Uterus (tissue), 4 donors: ENCODE results near the gene ARL2. TPM values are rescaled to one million over a fixed set of nuclear protein-coding genes. Genes with fewer than 3 reads are reported as not detected.

ENCODE experiments used
- DNase-seq, 2 donors: peaks; one replicate each; pipeline ENCODE4 v3.0.0-alpha.2; 2019 to 2020
- H3K27ac ChIP-seq, 2 donors: fragments of 200-600 bp; sonication (generic); 1 replicate in 1 of 2; 2 replicates in 1 of 2; pipeline ENCODE4 v1.5.1; 2016 to 2018
- H3K27me3 ChIP-seq, 2 donors: fragments of 200-600 bp; sonication (generic); one replicate each; pipeline ENCODE4 v1.5.1; 2018 to 2019; ENCODE audit warnings: control low read depth in 1 of 2
- H3K36me3 ChIP-seq, 2 donors: fragments of 200-600 bp; sonication (generic); one replicate each; pipeline ENCODE4 v1.5.1; 2019; ENCODE audit warnings: control low read depth in 1 of 2
- H3K4me1 ChIP-seq, 2 donors: fragments of 200-600 bp; sonication (generic); one replicate each; pipeline ENCODE4 v1.5.1; 2018 to 2019; ENCODE audit warnings: control low read depth in 1 of 2
- H3K4me3 ChIP-seq, 2 donors: fragments of 200-600 bp; sonication (generic); 1 replicate in 1 of 2; 2 replicates in 1 of 2; pipeline ENCODE4 v1.5.1; 2018 to 2019; ENCODE audit warnings: mild to moderate bottlenecking in 1 of 2
- H3K9me3 ChIP-seq, 2 donors: fragments of 200-600 bp; sonication (generic); one replicate each; pipeline ENCODE4 v1.5.1; 2019; ENCODE audit warnings: control low read depth in 1 of 2
- CTCF ChIP-seq, 4 experiments: fragments of 200-600 bp in 2 of 4; fragments of 450-650 bp in 2 of 4; sonication (generic) in 2 of 4; IDR thresholded peaks; one replicate each; pipeline ENCODE4 v1.5.1; 2016 to 2019; ENCODE audit warnings: antibody characterized with exemption in 4 of 4, mild to moderate bottlenecking in 2 of 4, moderate library complexity in 1 of 4
- POLR2A ChIP-seq, 2 donors: fragments of 450-650 bp; IDR thresholded peaks; one replicate each; pipeline ENCODE4 v1.6.1; 2016; ENCODE audit warnings: antibody characterized with exemption in 2 of 2, mild to moderate bottlenecking in 1 of 2, moderate library complexity in 1 of 2
- intact Hi-C: fragments of 100-400 bp; cut with DNase I; formaldehyde crosslinking; loops from one replicate; pipeline ENCODE4 v1.15.1; 2023; ENCODE audit warnings: low total_unique reads
- total RNA-seq, 4 donors: library from RNA; depleted of rRNA in 3 of 4; stranded (reverse); fragments of >200 nt in 3 of 4; gene quantifications; one replicate each; pipeline versions ENCODE4 v1.1.0 to v1.2.4, GENCODE V29; 2014 to 2023
- donor health status: DM: yes; HTN: yes; CAD: no.

The ARL2 gene
- total RNA-seq, 4 donors from 2014 or later: 63.5 to 120 (median 93.8) TPM

- H3K36me3 ChIP-seq: no peaks in the 10 kb centered on the region
- intact Hi-C loops: no loop called here
- no peaks in the 10 kb centered on the region for H3K4me1 ChIP-seq
- no peak overlapping the region for H3K4me3 ChIP-seq
- TF ChIP-seq CTCF (IDR thresholded peaks at IDR 0.05) (no peak), POLR2A (IDR thresholded peaks at IDR 0.05) (no peak)
- no peaks in the 10 kb centered on the region for H3K27me3 ChIP-seq
- H3K27ac ChIP-seq: no peak overlapping the region
- DNase-seq: no peak
- no peaks in the 10 kb centered on the region for H3K9me3 ChIP-seq
These were observed 24.5 kb upstream of the ARL2 start for GRCh38 chr11:64989416-64989815.

GRCh38 chr11:64990222-64990923 is 23.6 kb upstream of the ARL2 start:
- Histone ChIP-seq H3K4me1 (no peaks in the 10 kb centered on the region), H3K27ac (peak overlapping the region; percentile 0 to 27), H3K27me3 (no peaks in the 10 kb centered on the region), H3K36me3 (no peaks in the 10 kb centered on the region), H3K9me3 (no peaks in the 10 kb centered on the region), H3K4me3 (no peak overlapping the region)
- DNase-seq: no peak
- no peak for TF ChIP-seq CTCF (IDR thresholded peaks at IDR 0.05)
- no peak for TF ChIP-seq POLR2A (IDR thresholded peaks at IDR 0.05)
- intact Hi-C loops: no loop called here

GRCh38 chr11:64994318-64994717 is 19.6 kb upstream of the ARL2 start:
- no peak overlapping the region for H3K4me3 ChIP-seq
- no peaks in the 10 kb centered on the region for H3K36me3 ChIP-seq
- intact Hi-C loops: no loop called here
- H3K27ac ChIP-seq: no peak overlapping the region
- H3K4me1 ChIP-seq: no peaks in the 10 kb centered on the region
- no peaks in the 10 kb centered on the region for H3K27me3 ChIP-seq
- no peak for TF ChIP-seq CTCF (IDR thresholded peaks at IDR 0.05)
- no peak for TF ChIP-seq POLR2A (IDR thresholded peaks at IDR 0.05)
- no peak for DNase-seq
- no peaks in the 10 kb centered on the region for H3K9me3 ChIP-seq

- Histone ChIP-seq H3K4me3 (peak overlapping the region; percentile 9 to 35), H3K27me3 (no peaks in the 10 kb centered on the region), H3K9me3 (no peaks in the 10 kb centered on the region), H3K36me3 (no peaks in the 10 kb centered on the region), H3K4me1 (no peaks in the 10 kb centered on the region), H3K27ac (peak overlapping the region; percentile 25 to 55)
- intact Hi-C loops: no loop called here
- TF ChIP-seq POLR2A (IDR thresholded peaks at IDR 0.05): no peak
- TF ChIP-seq CTCF (IDR thresholded peaks at IDR 0.05): no peak
- no peak for DNase-seq
These were observed 17.6 kb upstream of the ARL2 start for GRCh38 chr11:64996327-64996709.

DNA sequence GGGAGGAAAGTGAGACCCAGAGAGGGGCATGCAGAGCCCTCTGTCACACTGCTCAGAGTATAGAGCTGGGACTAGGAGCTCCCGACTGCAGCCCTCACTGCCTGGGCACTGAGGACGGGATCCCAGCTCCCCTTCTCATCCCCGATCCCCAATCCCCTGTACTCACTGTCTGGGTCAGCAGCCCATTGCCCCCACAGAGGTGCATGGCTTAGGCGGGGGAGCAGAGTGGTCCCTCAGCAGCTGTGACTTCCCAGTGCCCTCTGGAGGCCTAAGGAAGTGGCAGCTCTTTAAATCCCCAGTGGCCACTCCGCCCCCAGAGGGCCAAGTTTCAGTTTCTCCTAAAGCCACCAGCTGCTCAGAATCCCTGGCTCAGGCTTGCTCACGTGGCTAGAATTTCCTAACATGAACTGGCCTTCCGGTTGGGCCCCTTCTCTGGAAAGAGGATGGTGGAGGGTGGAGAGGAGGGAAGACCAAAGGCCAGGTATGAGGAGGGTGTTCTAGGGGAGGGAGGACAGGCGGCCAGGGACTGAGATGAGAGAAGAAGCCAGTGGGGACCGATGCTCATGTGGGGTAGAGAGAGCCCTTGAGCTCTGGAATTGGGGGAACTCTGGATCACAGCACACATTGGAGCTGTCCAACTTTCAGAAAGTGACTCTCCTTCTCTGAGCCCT is 17.1 kb upstream of the ARL2 start, which contains the start of gene BATF2:
Gene BATF2, minus strand, starts transcription at position 262 of the 671 bp plus-strand sequence. Its CDS starts 57 bp downstream, at position 205.
- DNase-seq: peak; percentile 51 to 68
- no peaks in the 10 kb centered on the region for H3K9me3 ChIP-seq
- no peaks in the 10 kb centered on the region for H3K4me1 ChIP-seq
- no peaks in the 10 kb centered on the region for H3K27me3 ChIP-seq
- intact Hi-C loops: no loop called here
- peak within 1 kb of the TSS; percentile 25 to 55 for H3K27ac ChIP-seq
- TF ChIP-seq POLR2A (IDR thresholded peaks at IDR 0.05) (peak in 1 of 2 donors; percentile 29), CTCF (IDR thresholded peaks at IDR 0.05) (peak in 2 of 4 experiments; percentile 19 to 48)
- H3K4me3 ChIP-seq: peak within 1 kb of the TSS; percentile 9 to 35
- H3K36me3 ChIP-seq: no peaks in the 10 kb centered on the region
